Measurements from ENCODE around the gene BBS2.

GRCh38 chr16:56538331-56538730 lies 18.5 kb upstream of the BBS2 start:
- TF ChIP-seq CTCF (conservative IDR thresholded peaks at IDR 0.05) = no peak
- TF ChIP-seq EZH2 (IDR thresholded peaks at IDR 0.05; ENCODE audit: low read depth) = no peak
